Neural cell (in vitro differentiated cells): ENCODE results near the gene METRN.

Experiments used
- CTCF ChIP-seq: fragments of 450-650 bp; IDR thresholded peaks from 2 replicates; pipeline ENCODE4 v1.5.1; 2014; ENCODE audit warnings: antibody characterized with exemption, mild to moderate bottlenecking, moderate library complexity; ENCODE audit not compliant: poor library complexity, severe bottlenecking
- EP300 ChIP-seq: fragments of 450-650 bp; conservative IDR thresholded peaks from 2 replicates; pipeline ENCODE4 v1.6.1; 2014; ENCODE audit warnings: antibody characterized with exemption, mild to moderate bottlenecking, moderate library complexity; ENCODE audit not compliant: poor library complexity, severe bottlenecking
- EZH2 ChIP-seq: fragments of 200-600, 300-800 bp; shearing (Covaris generic), sonication (generic); IDR thresholded peaks from 2 replicates; pipeline ENCODE4 v1.6.1; 2014; ENCODE audit warnings: antibody characterized with exemption, low read length, borderline replicate concordance, mild to moderate bottlenecking; ENCODE audit not compliant: insufficient read depth, poor library complexity, severe bottlenecking
- RAD21 ChIP-seq: fragments of 450-650 bp; conservative IDR thresholded peaks from 2 replicates; pipeline ENCODE4 v1.6.1; 2014; ENCODE audit warnings: antibody characterized with exemption, mild to moderate bottlenecking, moderate library complexity
- REST ChIP-seq: IDR thresholded peaks from 2 replicates; pipeline ENCODE4 v1.6.1; 2012; ENCODE audit warnings: borderline replicate concordance
- SMC3 ChIP-seq: fragments of 450-650 bp; conservative IDR thresholded peaks from 2 replicates; pipeline ENCODE4 v1.6.1; 2014; ENCODE audit warnings: antibody characterized with exemption, mild to moderate bottlenecking, moderate library complexity; ENCODE audit not compliant: poor library complexity

GRCh38 chr16:670485-671352, 44.2 kb upstream of the METRN start:
- TF ChIP-seq CTCF (no peak), EP300 (no peak), EZH2 (no peak), SMC3 (no peak), RAD21 (no peak), REST (no peak)
